Measurements from ENCODE around the gene KRTAP5-7.
"Not testable (repeated sequence)": the region's sequence is repeated elsewhere in the genome, so short reads cannot be mapped to it uniquely, and the experiment has no call there.

The KRTAP5-7 gene

GRCh38 chr11:71535825-71536224 lies 8.8 kb downstream of the KRTAP5-7 start:
- DNase-seq = no peak

DNA sequence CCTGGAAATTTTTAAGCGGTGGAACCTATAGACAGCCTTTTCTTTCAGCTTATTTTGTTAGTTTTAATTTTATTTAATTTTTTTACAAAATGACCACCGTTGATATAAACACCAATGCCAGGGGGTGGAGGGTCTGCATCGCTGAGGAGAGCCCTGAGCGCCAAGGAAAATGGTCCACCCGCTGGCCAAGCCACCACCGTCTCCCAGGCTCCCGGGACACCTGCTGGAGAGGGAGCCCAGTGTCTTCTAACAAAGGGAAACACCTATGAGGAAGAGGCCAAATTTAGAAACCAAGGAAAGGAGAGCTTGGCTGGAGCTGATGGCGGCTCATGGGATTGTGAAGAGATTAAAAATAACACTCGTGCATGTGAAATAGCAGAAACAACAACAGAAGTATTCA lies 10.5 kb downstream of the KRTAP5-7 start:
- DNase-seq = no peak

DNA sequence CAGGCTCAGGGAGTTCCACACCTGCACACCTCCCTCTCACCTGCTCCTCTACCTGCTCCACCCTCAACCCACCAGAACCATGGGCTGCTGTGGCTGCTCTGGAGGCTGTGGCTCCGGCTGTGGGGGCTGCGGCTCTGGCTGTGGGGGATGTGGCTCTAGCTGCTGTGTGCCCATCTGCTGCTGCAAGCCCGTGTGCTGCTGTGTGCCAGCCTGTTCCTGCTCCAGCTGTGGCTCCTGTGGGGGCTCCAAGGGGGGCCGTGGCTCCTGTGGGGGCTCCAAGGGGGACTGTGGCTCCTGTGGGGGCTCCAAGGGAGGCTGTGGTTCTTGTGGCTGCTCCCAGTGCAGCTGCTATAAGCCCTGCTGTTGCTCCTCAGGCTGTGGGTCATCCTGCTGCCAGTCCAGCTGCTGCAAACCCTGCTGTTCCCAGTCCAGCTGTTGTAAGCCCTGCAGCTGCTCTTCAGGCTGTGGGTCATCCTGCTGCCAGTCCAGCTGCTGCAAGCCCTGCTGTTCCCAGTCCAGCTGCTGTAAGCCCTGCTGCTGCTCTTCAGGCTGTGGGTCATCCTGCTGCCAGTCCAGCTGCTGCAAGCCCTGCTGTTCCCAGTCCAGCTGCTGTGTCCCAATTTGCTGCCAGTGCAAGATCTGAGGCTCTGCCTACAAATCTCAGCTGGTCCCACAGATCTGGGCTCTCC lies 11.1 kb downstream of the KRTAP5-7 start, which contains the start of gene KRTAP5-8:
KRTAP5-8 (plus strand) TSS at position 49 of the 689 bp plus-strand sequence; CDS start at position 80, 31 bp downstream.
- not testable (repeated sequence) for DNase-seq

GRCh38 chr11:71538666-71538990 lies 11.6 kb downstream of the KRTAP5-7 start:
- no peak for DNase-seq

DNA sequence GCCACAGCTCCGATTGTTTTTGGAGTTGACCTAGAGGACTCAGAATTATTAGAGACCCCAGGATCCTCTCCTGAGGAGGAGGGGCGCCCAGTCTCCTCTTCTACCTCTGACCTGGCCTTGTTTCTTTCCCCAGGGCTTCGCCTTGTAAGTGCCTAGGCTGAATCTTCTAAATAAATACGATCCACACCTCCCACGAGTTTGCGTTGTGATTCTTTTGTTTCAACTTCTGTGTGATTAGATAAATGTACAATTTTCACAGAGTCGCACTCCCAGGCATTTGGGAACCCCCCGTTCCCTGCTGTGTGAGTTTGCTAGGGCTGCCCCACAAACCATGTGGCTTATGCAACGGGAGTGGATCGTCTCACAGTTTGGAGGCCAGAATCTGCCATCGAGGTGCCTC lies 11.9 kb downstream of the KRTAP5-7 start:
- DNase-seq = no peak

DNA sequence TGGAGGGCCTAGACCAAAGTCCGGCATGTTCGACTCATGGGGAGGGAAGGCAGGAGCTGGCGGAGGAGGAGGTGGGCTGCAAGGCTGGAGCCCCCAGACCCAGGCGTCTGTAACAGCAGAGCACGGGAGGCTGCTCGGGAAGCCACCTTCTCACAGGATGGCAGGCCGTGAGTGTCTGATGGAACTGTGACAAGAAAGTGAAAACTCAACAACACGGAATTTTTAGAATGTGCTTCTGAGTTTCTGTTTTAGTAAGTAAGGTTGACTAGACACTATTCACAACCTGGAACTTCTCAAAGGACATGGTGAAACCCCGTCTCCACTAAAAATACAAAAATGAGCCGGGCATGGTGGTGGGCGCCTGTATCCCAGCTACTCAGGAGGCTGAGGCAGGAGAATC lies 12.9 kb downstream of the KRTAP5-7 start:
- not testable (repeated sequence) for DNase-seq

- DNase-seq = not testable (repeated sequence)
Measured at GRCh38 chr11:71540521-71541304, 13.6 kb downstream of the KRTAP5-7 start.

- DNase-seq = no peak
Measured at GRCh38 chr11:71542382-71542781, 15.3 kb downstream of the KRTAP5-7 start.

DNA sequence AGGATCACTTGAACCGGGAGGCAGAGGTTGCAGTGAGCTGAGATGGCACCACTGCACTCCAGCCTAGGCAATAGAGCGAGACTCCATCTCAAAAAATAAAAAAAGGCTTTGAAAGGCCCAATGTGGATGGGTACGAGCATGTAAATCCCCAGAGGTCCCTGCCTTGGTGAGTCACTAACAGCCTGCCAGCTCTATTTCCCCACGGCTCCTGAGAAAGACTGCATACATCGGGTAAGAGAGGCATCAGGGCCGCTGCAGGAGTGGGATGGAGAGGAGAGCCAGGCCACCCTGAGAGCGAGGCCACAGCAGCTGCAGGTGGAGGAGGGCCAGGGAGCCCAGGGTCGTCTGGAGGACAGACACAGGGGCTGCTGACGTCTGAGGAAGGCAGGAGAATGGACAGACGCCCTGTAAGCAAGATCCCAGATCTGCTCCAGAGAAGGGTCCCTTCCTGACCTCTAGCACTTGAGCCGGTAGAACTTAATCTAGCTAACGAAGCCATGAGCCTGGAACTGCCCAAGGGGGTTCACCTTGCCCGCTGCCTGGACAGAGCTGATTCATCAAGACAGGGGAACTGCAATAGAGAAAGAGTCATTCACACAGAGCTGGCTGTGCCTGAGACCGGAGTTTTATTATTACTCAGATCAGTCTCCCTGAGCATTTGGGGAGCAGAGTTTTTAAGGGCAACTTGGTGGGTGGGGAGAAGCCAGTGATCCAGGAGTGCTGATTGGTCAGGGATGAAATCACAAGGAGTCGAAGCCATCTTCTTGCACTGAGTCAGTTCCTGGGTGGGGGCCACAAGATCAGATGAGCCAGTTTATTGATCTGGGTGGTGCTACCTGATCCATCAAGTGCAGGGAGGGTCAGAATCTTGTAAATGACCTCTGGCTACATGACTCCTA lies 16.1 kb downstream of the KRTAP5-7 start:
- DNase-seq = no peak

GRCh38 chr11:71543866-71544265 lies 16.8 kb downstream of the KRTAP5-7 start:
- peak; percentile 81 for DNase-seq

DNA sequence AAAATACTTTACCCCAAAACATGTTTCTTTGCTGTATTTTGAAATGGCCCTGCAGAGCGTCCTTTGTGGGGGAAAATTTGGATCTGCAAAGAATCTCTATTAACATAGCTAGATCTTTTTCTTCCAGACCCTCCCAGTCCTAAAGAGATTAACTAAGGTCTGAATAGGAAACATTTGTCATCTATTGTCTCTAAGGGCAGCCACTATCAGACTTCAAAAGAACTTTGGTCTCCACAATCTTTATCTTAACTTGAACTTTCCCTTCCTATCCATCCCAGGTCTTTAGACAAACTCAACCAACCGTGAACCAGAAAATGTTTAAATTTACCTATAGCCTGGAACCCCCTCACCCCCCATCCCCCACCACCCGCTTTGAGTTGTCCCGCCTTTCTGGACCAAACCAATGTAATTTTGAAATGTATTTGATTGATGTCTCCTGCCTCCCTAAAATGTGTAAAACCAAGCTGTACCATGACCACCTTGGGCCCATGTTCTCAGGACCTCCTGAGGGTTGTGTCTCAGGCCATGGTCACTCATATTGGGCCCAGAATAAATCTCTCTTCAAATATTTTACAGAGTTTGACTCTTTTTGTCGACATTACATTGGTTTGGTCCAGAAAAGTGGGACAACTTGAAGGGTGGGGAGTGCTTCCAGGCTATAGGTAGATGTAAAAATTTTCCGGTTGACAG lies 17.6 kb downstream of the KRTAP5-7 start:
- DNase-seq = no peak

GRCh38 chr11:71545405-71545966 lies 18.4 kb downstream of the KRTAP5-7 start:
- DNase-seq = no peak

GRCh38 chr11:71548120-71548519 lies 21.1 kb downstream of the KRTAP5-7 start, which contains the start of gene KRTAP5-9:
Gene KRTAP5-9, plus strand, starts transcription at chr11:71548420. Its CDS starts 238 bp downstream, at chr11:71548658.
- DNase-seq = no peak

GRCh38 chr11:71548716-71549151 lies 21.7 kb downstream of the KRTAP5-7 start:
- peak; percentile 27 for DNase-seq

DNA sequence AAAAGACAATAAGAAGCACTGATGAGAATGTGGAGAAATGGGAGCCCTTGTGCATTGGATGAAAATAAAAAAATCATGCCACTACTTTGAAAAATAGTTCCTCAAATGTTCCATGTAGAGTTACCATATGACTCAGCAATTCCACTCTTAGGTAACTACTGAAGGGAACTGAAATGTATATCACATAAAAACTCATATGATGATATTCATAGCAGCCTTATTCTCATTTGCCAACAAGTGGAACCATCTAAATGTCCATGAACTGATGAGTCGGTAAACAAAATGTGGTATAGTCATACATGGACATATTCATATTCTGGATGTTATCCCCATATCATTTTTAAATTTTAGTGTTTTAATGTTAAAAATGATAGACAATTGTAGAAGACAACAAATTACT lies 24.6 kb downstream of the KRTAP5-7 start:
- DNase-seq = peak; percentile 62

DNA sequence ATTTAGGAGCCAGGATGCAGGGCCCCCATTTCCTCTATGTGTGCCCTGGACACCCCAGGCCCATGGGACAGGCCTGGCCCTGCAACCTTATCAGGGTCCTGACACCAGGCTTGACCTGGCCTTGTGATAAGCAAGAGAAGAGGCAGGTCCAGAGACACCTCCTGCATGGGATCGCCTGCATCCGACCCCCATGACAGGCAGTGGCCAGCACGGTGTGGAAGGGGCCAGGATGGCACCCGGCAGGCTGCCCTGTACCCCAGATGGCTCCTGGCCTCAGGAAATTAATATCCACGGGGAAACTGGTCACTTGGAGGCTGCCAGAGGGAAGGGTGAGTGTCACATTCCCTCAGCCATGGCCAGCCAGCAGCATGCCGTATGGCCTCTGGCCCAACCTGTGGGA lies 27.9 kb downstream of the KRTAP5-7 start:
- DNase-seq = no peak

DNA sequence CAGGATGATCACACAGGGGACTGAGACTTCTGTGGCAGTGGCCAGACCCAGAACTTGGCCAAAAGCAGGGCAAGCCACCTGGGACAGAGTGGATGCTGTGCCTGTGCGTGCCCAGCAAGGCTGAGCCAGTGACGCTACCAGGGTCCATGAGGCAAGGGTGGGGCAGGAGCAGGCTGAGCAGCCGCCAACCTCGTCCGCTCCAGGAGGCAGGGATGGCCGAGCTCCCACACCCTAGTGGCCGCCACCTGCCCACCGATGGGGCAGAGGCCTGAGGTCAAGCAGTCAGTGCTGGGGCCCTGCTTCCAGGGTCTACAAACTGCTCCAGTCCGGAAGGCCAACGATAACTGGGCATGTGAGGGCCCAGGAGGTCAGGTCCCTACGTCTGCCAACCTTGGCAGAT lies 28.4 kb downstream of the KRTAP5-7 start:
- no peak for DNase-seq

DNA sequence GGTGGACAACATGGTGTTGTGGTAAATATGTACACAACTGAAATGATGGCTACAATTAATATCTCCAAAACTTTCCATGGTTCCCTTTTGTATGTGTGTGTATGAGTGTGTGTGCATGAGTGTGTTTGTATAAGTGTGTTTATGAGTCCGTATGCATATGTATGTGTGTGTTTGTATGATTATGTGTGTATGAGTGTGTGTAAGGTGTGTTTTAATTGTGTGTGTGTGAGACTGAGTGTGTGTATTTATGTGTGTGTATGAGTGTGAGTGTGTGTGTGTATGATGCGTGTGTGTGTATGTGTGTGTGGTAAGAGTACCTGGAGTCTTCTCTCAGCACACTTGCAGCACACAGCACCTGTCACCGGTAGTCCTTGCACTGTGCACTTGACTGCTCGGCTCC lies 29.0 kb downstream of the KRTAP5-7 start:
- no peak for DNase-seq

- no peak for DNase-seq
Measured at GRCh38 chr11:71557257-71557656, 30.2 kb downstream of the KRTAP5-7 start.

- DNase-seq = no peak
Measured at GRCh38 chr11:71558996-71559395, 31.9 kb downstream of the KRTAP5-7 start.

- no peak for DNase-seq
Measured at GRCh38 chr11:71562120-71562519, 35.1 kb downstream of the KRTAP5-7 start.

GRCh38 chr11:71563406-71563805 lies 36.3 kb downstream of the KRTAP5-7 start:
- DNase-seq = peak; percentile 79
